B cell (primary cell): ENCODE measurements around the gene WDR5. TPM values are rescaled to one million over a fixed set of nuclear protein-coding genes. Genes with fewer than 3 reads are reported as not detected.

Source experiments
- ATAC-seq: fragments of 200-7000 bp; cut with Tn5 transposase; one replicate; pipeline ENCODE4 v1.10.0; 2021; ENCODE audit warnings: low read depth, mild to moderate bottlenecking, moderate number of reproducible peaks, moderate library complexity
- CTCF ChIA-PET: fragments of 350-600 bp; sonication (Branson Sonifier 250); formaldehyde crosslinking; loops from one replicate; lab custom pipeline; 2021; ENCODE audit warnings: antibody characterized with exemption, inconsistent platforms; lab: Charles Lee
- POLR2A ChIA-PET: fragments of 350-600 bp; sonication (Branson Sonifier 250); formaldehyde crosslinking; loops from one replicate; lab custom pipeline; 2021; ENCODE audit warnings: antibody characterized with exemption; lab: Charles Lee
- DNase-seq: peaks from one replicate; pipeline ENCODE4 v3.0.0; 2013
- H2AFZ ChIP-seq: 2 replicates; pipeline ENCODE4 v1.6.1; 2012; ENCODE audit warnings: mild to moderate bottlenecking, low read depth, low read length; ENCODE audit not compliant: insufficient read depth, poor library complexity, severe bottlenecking
- H3K27ac ChIP-seq, 2 donors: 1 replicate in 1 of 2; 2 replicates in 1 of 2; pipeline ENCODE4 v1.5.1; 2012 to 2013; ENCODE audit warnings: low read length in 2 of 2, mild to moderate bottlenecking in 2 of 2, moderate library complexity in 1 of 2
- H3K27me3 ChIP-seq, 4 experiments: fragments of 200-600 bp in 1 of 4; sonication (generic) in 1 of 4; replicated peaks in 1 of 4; 1 replicate in 2 of 4; 2 replicates in 2 of 4; pipeline versions ENCODE4 v1.6.1 to v1.7.0; 2013 to 2016; ENCODE audit warnings: low read length in 3 of 4, mild to moderate bottlenecking in 2 of 4, mixed read lengths in 1 of 4, moderate library complexity in 1 of 4; ENCODE audit not compliant: insufficient read depth in 4 of 4, control insufficient read depth in 3 of 4; ENCODE audit errors: control extremely low read depth in 1 of 4
- H3K36me3 ChIP-seq, 2 experiments: replicated peaks in 1 of 2; 1 replicate in 1 of 2; 2 replicates in 1 of 2; pipeline versions ENCODE4 v1.6.1 to v1.7.1; 2013; ENCODE audit warnings: low read length in 1 of 2; ENCODE audit not compliant: insufficient read depth in 2 of 2, control insufficient read depth in 1 of 2; ENCODE audit errors: control extremely low read depth in 1 of 2, extremely low read depth in 1 of 2
- H3K4me1 ChIP-seq, 2 donors: fragments of 200-600 bp in 1 of 2; sonication (generic) in 1 of 2; 1 replicate in 1 of 2; 2 replicates in 1 of 2; pipeline versions ENCODE4 v1.5.1 to v1.6.1; 2013 to 2017; ENCODE audit warnings: low read length in 2 of 2; ENCODE audit not compliant: control insufficient read depth in 2 of 2, insufficient read depth in 2 of 2
- H3K4me2 ChIP-seq: replicated peaks from 2 replicates; pipeline ENCODE3; 2012; ENCODE audit warnings: mild to moderate bottlenecking, low read depth, low read length; ENCODE audit not compliant: poor library complexity, severe bottlenecking
- H3K4me3 ChIP-seq, 5 experiments: fragments of 200-600 bp in 1 of 5; sonication (generic) in 1 of 5; 1 replicate in 3 of 5; 2 replicates in 2 of 5; pipeline versions ENCODE4 v1.5.1 to v1.7.0; 2011 to 2016; ENCODE audit warnings: low read length in 4 of 5, mild to moderate bottlenecking in 4 of 5, low read depth in 2 of 5, control low read depth in 1 of 5, moderate library complexity in 1 of 5; ENCODE audit not compliant: insufficient read depth in 1 of 5; ENCODE audit errors: control extremely low read depth in 1 of 5, extremely low read depth in 1 of 5
- H3K79me2 ChIP-seq: fragments of 200-600 bp; sonication (generic); one replicate; pipeline ENCODE4 v1.6.0; 2016; ENCODE audit warnings: low read length; ENCODE audit not compliant: control insufficient read depth, insufficient read depth
- H3K9ac ChIP-seq: fragments of 200-600 bp; sonication (generic); 2 replicates; pipeline ENCODE4 v1.6.1; 2017; ENCODE audit warnings: mild to moderate bottlenecking, low read length, moderate library complexity
- H3K9me3 ChIP-seq, 3 donors: one replicate each; pipeline versions ENCODE4 v1.6.1 to v1.7.1; 2013; ENCODE audit warnings: low read length in 2 of 3; ENCODE audit not compliant: control insufficient read depth in 2 of 3, insufficient read depth in 1 of 3; ENCODE audit errors: control extremely low read depth in 1 of 3
- H4K20me1 ChIP-seq: 2 replicates; pipeline ENCODE4 v1.6.0; 2012; ENCODE audit warnings: mild to moderate bottlenecking, low read length; ENCODE audit not compliant: insufficient read depth, control insufficient read depth, poor library complexity, severe bottlenecking
- H3K27ac Mint-ChIP-seq: one replicate; pipeline ENCODE4 v1.8.0; 2021; ENCODE audit warnings: mixed read lengths
- H3K27me3 Mint-ChIP-seq: one replicate; pipeline ENCODE4 v1.8.0; 2021; ENCODE audit warnings: mixed read lengths
- H3K4me1 Mint-ChIP-seq: one replicate; pipeline ENCODE4 v1.8.0; 2021; ENCODE audit warnings: mixed read lengths
- H3K4me3 Mint-ChIP-seq: one replicate; pipeline ENCODE4 v1.8.0; 2021; ENCODE audit warnings: mixed read lengths
- H3K9me3 Mint-ChIP-seq: one replicate; pipeline ENCODE4 v1.8.0; 2022; ENCODE audit warnings: mixed read lengths; ENCODE audit not compliant: insufficient read depth
- CTCF ChIP-seq: fragments of 200-600 bp; IDR thresholded peaks from one replicate; pipeline ENCODE4 v1.8.0; 2022; ENCODE audit warnings: antibody characterized with exemption, mild to moderate bottlenecking
- EZH2 ChIP-seq: IDR thresholded peaks from 2 replicates; pipeline ENCODE4 v1.6.1; 2012; ENCODE audit warnings: borderline replicate concordance, low read depth, mild to moderate bottlenecking, moderate library complexity, low read length; ENCODE audit not compliant: insufficient read depth, poor library complexity, severe bottlenecking
- WGBS: methylation state at CpG from one replicate; pipeline ENCODE4 v1.1.5; 2013; ENCODE audit warnings: missing lambda C conversion rate; ENCODE audit not compliant: insufficient coverage; 5-methylcytosine and 5-hydroxymethylcytosine counted together
- intact Hi-C: fragments of 100-400 bp; cut with micrococcal nuclease; formaldehyde crosslinking; loops from one replicate; pipeline ENCODE4 v1.10.0; 2022
- polyA plus RNA-seq: library from polyadenylated mRNA; depleted of rRNA; stranded (reverse); fragments of >200 nt; gene quantifications from 2 replicates; pipeline ENCODE4 v1.2.3, GENCODE V29; 2012
- total RNA-seq, 2 donors: library from RNA; stranded (reverse); fragments of 120-200 nt in 1 of 2; gene quantifications; 1 replicate in 1 of 2; 2 replicates in 1 of 2; pipeline versions ENCODE4 v1.2.3 to v1.2.4, GENCODE V29; 2013 to 2022

Gene WDR5
- total and polyA plus RNA-seq, 2 donors (not counting 1 experiment from before 2014, with no cell fraction given): 18.0 to 23.8 TPM

DNA sequence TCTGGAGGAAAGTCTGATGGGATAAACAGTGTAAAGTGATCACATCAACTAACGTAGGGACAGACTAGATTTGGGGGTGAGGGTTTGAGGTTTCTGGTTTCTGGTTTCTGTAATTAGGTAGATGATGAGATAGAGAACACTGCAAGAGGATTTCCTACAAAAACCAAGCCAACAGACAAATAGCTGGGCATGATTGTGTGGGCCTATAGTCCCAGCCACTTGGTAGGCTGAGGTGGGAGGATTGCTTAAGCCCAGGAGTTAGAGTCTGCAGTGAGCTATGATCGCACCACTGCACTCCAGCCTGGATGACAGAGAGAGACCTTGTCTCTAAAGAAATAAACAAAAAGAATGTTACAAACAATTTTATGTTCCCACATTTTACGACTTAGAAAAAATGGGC lies 62.9 kb downstream of the WDR5 start:
- peaks cover 0 to under 1% (median 0%) of the 10 kb centered on the region in 3 donors for H3K9me3 ChIP-seq
- ATAC-seq (no peak), DNase-seq (no peak)
- no peak overlapping the region for H3K9ac ChIP-seq
- peaks cover 5 to 10% of the 10 kb centered on the region in 2 donors for H3K4me1 ChIP-seq
- intact Hi-C loops: no loop called here
- no CpG with 5 or more reads among the region's 3 CpGs for WGBS
- H3K36me3 ChIP-seq: no peaks in the 10 kb centered on the region
- no peak overlapping the region for H3K27ac Mint-ChIP-seq
- CTCF ChIA-PET: interaction anchor here (0.9 to 1.1 kb wide), 2 partner anchors 53 to 244 kb away, joined by 3 read pairs; no protein-coding TSS in a partner anchor
- H3K4me3 Mint-ChIP-seq: no peak overlapping the region
- H3K4me3 ChIP-seq: no peak overlapping the region
- no peaks in the 10 kb centered on the region for H4K20me1 ChIP-seq
- no peaks in the 10 kb centered on the region for H3K27me3 ChIP-seq
- POLR2A ChIA-PET: no interaction called here
- TF ChIP-seq CTCF: no peak
- H3K4me1 Mint-ChIP-seq: peaks cover 5% of the 10 kb centered on the region
- H3K9me3 Mint-ChIP-seq: peaks cover 2% of the 10 kb centered on the region
- no peaks in the 10 kb centered on the region for H3K79me2 ChIP-seq
- H3K4me2 ChIP-seq: no peak overlapping the region
- H3K27ac ChIP-seq: no peak overlapping the region
- H2AFZ ChIP-seq: no peak overlapping the region
- peaks cover 8% of the 10 kb centered on the region for H3K27me3 Mint-ChIP-seq

DNA sequence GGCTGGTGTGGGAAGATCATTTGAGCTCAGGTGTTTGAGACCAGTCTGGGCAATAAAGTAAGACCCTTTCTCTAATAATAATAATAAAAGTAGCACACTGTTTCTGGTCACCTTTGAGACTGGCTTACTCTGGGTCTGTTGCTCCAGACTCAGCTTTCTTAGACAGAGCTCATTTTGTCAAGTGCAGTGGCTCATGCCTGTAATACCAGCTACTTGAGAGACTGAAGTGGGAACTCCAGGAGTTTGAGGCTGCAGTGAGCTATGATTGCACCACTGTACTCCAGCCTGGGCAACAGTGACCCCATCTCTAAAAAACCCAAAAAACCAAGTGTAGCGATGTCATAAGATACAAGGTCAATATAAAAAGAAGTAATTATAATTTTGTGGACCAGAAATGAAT lies 64.8 kb downstream of the WDR5 start:
- Mint-ChIP-seq H3K9me3 (peaks cover 2% of the 10 kb centered on the region), H3K27ac (no peak overlapping the region), H3K4me3 (no peak overlapping the region), H3K27me3 (peaks cover 19% of the 10 kb centered on the region), H3K4me1 (peaks cover under 1% of the 10 kb centered on the region)
- ATAC-seq: no peak
- Histone ChIP-seq H3K4me3 (no peak overlapping the region), H3K4me2 (no peak overlapping the region), H3K79me2 (no peaks in the 10 kb centered on the region), H2AFZ (no peak overlapping the region), H4K20me1 (no peaks in the 10 kb centered on the region), H3K9me3 (peaks cover 0 to 8% (median 0%) of the 10 kb centered on the region in 3 donors), H3K27me3 (no peaks in the 10 kb centered on the region), H3K27ac (no peak overlapping the region), H3K36me3 (no peaks in the 10 kb centered on the region), H3K9ac (no peak overlapping the region), H3K4me1 (peaks cover under 1 to 1% of the 10 kb centered on the region in 2 donors)
- DNase-seq: no peak
- no CpG with 5 or more reads among the region's 1 CpG for WGBS
- intact Hi-C loops: no loop called here
- CTCF ChIA-PET: interaction anchor here (1.1 kb wide), 1 partner anchor 30 kb away, joined by 3 read pairs; no protein-coding TSS in a partner anchor
- TF ChIP-seq CTCF (no peak), EZH2 (no peak)
- POLR2A ChIA-PET: no interaction called here
